Myocyte (in vitro differentiated cells): ENCODE data around the gene NPDC1. TPM values are rescaled to one million over a fixed set of nuclear protein-coding genes. Genes with fewer than 3 reads are reported as not detected.
"Not testable (repeated sequence)": the region's sequence is repeated elsewhere in the genome, so short reads cannot be mapped to it uniquely, and the experiment has no call there.

Experiments used
- DNase-seq: peaks from one replicate; pipeline ENCODE4 v3.0.0-alpha.2; 2012; ENCODE audit warnings: low read depth
- total RNA-seq: library from RNA; depleted of rRNA; stranded (reverse); fragments of >200 nt; gene quantifications from 2 replicates; pipeline ENCODE4 v1.2.3, GENCODE V29; 2014

The NPDC1 gene
- total RNA-seq, 1 donor from 2014 or later: 4.8 TPM

- DNase-seq: no peak
Measured at GRCh38 chr9:137075275-137075775, 29.3 kb upstream of the NPDC1 start.

- DNase-seq: no peak
Measured at GRCh38 chr9:137074657-137075274, 28.8 kb upstream of the NPDC1 start.

- no peak for DNase-seq
Measured at GRCh38 chr9:137073992-137074399, 28.0 kb upstream of the NPDC1 start.

- no peak for DNase-seq
Measured at GRCh38 chr9:137071282-137071681, 25.3 kb upstream of the NPDC1 start.

- peak; percentile 41 for DNase-seq
Measured at GRCh38 chr9:137070906-137071275, 24.9 kb upstream of the NPDC1 start.

GRCh38 chr9:137070201-137070905, 24.4 kb upstream of the NPDC1 start, which contains the start of gene SAPCD2:
SAPCD2 (minus strand) TSS chr9:137070557; CDS start chr9:137070460, 97 bp downstream.
- DNase-seq: peak; percentile 88

GRCh38 chr9:137069508-137070091, 23.6 kb upstream of the NPDC1 start:
- DNase-seq: no peak

- DNase-seq: no peak
Measured at GRCh38 chr9:137068539-137069507, 22.8 kb upstream of the NPDC1 start.

- DNase-seq: peak; percentile 73
Measured at GRCh38 chr9:137067860-137068538, 22.0 kb upstream of the NPDC1 start.

GRCh38 chr9:137066096-137066861, 20.3 kb upstream of the NPDC1 start:
- no peak for DNase-seq

GRCh38 chr9:137065336-137065967, 19.5 kb upstream of the NPDC1 start:
- no peak for DNase-seq

GRCh38 chr9:137064880-137065164, 18.8 kb upstream of the NPDC1 start:
- no peak for DNase-seq

- peak; percentile 52 for DNase-seq
Measured at GRCh38 chr9:137064027-137064879, 18.3 kb upstream of the NPDC1 start.

- no peak for DNase-seq
Measured at GRCh38 chr9:137063311-137064026, 17.5 kb upstream of the NPDC1 start.

- DNase-seq: not testable (repeated sequence)
Measured at GRCh38 chr9:137062798-137063197, 16.8 kb upstream of the NPDC1 start.

- no peak for DNase-seq
Measured at GRCh38 chr9:137062384-137062783, 16.4 kb upstream of the NPDC1 start.

- DNase-seq: peak; percentile 33
Measured at GRCh38 chr9:137058521-137059234, 12.7 kb upstream of the NPDC1 start.
